Muscle of leg (tissue), 11 donors: ENCODE data around the gene FAM200B. TPM values are rescaled to one million over a fixed set of nuclear protein-coding genes. Genes with fewer than 3 reads are reported as not detected.
"Not testable (repeated sequence)": the region's sequence is repeated elsewhere in the genome, so short reads cannot be mapped to it uniquely, and the experiment has no call there.

Experiments used
- DNase-seq: peaks from one replicate; pipeline ENCODE4 v3.0.0; 2013
- H3K27ac ChIP-seq: one replicate; pipeline ENCODE4 v1.5.1; 2013; ENCODE audit warnings: mild to moderate bottlenecking, low read length, control low read depth
- H3K27me3 ChIP-seq: one replicate; pipeline ENCODE4 v1.6.1; 2013; ENCODE audit warnings: low read length; ENCODE audit not compliant: control insufficient read depth, insufficient read depth
- H3K36me3 ChIP-seq: one replicate; pipeline ENCODE4 v1.6.1; 2013; ENCODE audit warnings: low read length; ENCODE audit not compliant: control insufficient read depth, insufficient read depth
- H3K4me1 ChIP-seq: one replicate; pipeline ENCODE4 v1.6.1; 2013; ENCODE audit warnings: low read length; ENCODE audit not compliant: control insufficient read depth, insufficient read depth
- H3K4me3 ChIP-seq: one replicate; pipeline ENCODE4 v1.5.1; 2013; ENCODE audit warnings: low read length, control low read depth
- H3K9me3 ChIP-seq: replicated peaks from 2 replicates; pipeline ENCODE4 v1.6.1; 2013; ENCODE audit warnings: low read depth, low read length; ENCODE audit not compliant: control insufficient read depth
- WGBS: methylation state at CpG from one replicate; pipeline ENCODE4 v1.1.5; 2013; ENCODE audit warnings: missing lambda C conversion rate; ENCODE audit not compliant: insufficient coverage; 5-methylcytosine and 5-hydroxymethylcytosine counted together
- polyA plus RNA-seq, 8 donors: library from polyadenylated mRNA; unstranded; fragments of 120-200 nt; gene quantifications; one replicate each; pipeline versions ENCODE4 v1.2.1 to v1.2.3, GENCODE V29; 2013; ENCODE audit warnings: inconsistent platforms in 1 of 8, low replicate concordance in 1 of 8; ENCODE audit not compliant: insufficient read length in 8 of 8, insufficient read depth in 1 of 8
- total RNA-seq: library from RNA; stranded (reverse); fragments of 120-200 nt; gene quantifications from one replicate; pipeline ENCODE4 v1.2.4, GENCODE V29; 2013

The FAM200B gene
- total and polyA plus RNA-seq, 9 donors, result 24.6 to 42.4 (median 28.1) TPM

DNA sequence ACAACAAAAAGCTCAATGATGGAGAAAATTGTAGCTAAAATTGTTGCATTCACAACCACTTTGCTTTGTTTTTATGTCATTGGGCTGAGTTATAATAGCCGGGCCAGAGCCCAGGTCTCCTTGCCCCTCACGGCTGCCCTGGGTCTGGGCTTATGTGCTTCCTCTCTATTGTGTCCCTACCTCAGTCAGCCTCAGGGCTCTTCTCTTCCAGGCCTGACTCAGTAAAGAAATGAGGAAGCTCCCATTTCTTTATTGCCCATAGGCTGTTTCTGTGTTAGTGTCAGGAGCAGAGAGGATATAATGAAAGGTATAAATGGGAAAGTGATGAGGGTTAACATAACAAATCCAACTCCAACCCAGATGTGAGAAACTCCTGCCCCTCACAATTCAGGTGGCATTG lies 39.2 kb downstream of the FAM200B start:
- no peak overlapping the region for H3K27ac ChIP-seq
- WGBS, result no CpG with 5 or more reads among the region's 2 CpGs
- no peaks in the 10 kb centered on the region for H3K9me3 ChIP-seq
- H3K4me1 ChIP-seq, result peaks cover 5% of the 10 kb centered on the region
- no peak overlapping the region for H3K4me3 ChIP-seq
- DNase-seq, result no peak
- no peaks in the 10 kb centered on the region for H3K36me3 ChIP-seq
- no peaks in the 10 kb centered on the region for H3K27me3 ChIP-seq

DNA sequence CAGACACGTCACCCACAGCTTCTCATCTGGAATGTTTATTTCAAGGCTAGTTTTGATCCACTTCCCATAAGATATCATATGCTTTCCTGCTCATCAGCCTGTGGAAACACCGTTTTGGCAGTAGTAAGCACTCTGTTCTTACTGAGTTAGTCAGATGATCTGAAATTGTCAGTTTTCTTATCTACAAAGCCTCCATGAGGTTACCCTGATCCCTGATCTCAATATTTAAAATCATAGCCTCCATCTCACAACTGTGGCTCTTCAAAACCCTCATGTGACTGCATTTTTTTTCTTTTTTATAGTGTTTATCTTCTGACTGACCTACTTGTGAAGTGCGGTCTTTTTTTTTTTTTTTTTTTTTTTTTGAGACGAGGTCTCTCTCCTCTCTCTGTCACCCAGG lies 44.0 kb downstream of the FAM200B start:
- WGBS, result 60% methylated on average over 3 of the region's 4 CpGs
- no peak overlapping the region for H3K27ac ChIP-seq

DNA sequence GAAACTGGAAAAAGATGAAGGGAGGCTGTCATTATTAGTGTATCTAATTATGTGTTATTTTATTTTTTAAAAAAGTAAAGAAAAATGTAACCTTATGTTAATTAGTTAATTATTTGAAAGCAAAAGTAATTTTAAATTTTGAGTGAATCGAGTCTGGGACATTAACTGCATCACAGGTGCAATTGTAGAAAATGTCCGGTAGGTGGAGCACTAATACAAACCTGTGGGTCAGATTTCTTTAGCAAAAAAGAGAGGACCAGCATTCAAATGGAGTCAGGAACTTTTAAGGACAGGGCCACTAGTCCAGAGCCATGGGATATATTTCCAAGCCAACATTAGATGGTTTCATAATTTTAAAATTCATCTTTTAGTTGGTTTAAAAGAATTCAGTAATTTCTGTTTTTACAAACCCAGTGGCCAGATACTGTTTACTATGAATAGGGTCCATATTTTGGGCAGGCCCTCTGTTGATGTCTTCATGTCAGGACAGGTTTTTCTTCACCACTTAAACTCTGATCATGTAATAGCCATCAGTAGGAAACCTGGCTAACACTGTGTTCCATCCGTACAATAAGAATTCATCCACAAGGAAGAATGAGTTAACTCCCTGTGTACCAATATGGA lies 48.4 kb downstream of the FAM200B start:
- no peak overlapping the region for H3K4me3 ChIP-seq
- H3K36me3 ChIP-seq, result no peaks in the 10 kb centered on the region
- H3K27me3 ChIP-seq, result no peaks in the 10 kb centered on the region
- no peak overlapping the region for H3K27ac ChIP-seq
- WGBS, result 14% methylated on average over 2 of the region's 3 CpGs
- H3K9me3 ChIP-seq, result no peaks in the 10 kb centered on the region
- H3K4me1 ChIP-seq, result no peaks in the 10 kb centered on the region
- DNase-seq, result peak; percentile 57

More for the DNA sequence above, 44.0 kb downstream of the FAM200B start:
- Histone ChIP-seq H3K36me3 (no peaks in the 10 kb centered on the region), H3K27me3 (no peaks in the 10 kb centered on the region), H3K4me1 (no peaks in the 10 kb centered on the region), H3K4me3 (no peak overlapping the region), H3K9me3 (no peaks in the 10 kb centered on the region)
- DNase-seq, result no peak

DNA sequence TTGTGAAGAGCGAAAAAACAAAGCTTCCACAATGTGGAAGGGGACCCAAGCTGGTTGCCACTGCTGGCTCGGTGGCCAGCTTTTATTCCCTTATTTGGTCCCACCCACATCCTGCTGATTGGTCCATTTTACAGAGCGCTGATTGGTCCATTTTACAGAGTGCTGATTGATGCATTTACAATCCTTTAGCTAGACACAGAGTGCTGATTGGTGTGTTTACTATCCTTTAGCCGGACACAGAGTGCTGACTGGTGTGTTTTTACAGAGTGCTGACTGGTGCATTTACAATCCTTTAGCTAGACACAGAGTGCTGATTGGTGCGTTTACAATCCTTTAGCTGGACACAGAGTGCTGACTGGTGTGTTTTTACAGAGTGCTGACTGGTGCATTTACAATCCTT lies 51.4 kb downstream of the FAM200B start:
- DNase-seq, H3K4me3 ChIP-seq, H3K27me3 ChIP-seq, H3K9me3 ChIP-seq, H3K36me3 ChIP-seq, H3K27ac ChIP-seq, H3K4me1 ChIP-seq: not testable (repeated sequence)
- WGBS, result 50% methylated on average over 2 of the region's 5 CpGs

DNA sequence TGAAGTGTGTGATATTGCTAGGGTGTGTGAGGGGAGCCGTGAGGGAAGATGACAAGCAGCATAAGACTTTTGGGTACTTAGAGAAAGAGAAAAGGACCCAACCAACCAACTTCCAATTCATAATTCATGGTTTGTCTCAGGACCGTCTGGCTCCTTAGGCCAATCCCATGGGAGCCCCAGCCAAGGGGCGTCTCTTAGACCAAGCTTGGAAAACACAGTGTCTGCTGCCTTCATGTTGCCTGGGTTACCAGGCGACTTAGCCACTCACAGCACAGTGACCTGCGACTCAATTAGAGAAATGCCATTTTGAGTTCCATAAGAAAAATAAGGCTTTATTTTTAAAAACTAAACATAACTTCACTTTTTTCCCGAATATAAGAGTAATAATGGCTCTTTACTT lies 53.9 kb downstream of the FAM200B start:
- no peaks in the 10 kb centered on the region for H3K4me1 ChIP-seq
- WGBS, result 6% methylated on average over 2 of the region's 6 CpGs

DNA sequence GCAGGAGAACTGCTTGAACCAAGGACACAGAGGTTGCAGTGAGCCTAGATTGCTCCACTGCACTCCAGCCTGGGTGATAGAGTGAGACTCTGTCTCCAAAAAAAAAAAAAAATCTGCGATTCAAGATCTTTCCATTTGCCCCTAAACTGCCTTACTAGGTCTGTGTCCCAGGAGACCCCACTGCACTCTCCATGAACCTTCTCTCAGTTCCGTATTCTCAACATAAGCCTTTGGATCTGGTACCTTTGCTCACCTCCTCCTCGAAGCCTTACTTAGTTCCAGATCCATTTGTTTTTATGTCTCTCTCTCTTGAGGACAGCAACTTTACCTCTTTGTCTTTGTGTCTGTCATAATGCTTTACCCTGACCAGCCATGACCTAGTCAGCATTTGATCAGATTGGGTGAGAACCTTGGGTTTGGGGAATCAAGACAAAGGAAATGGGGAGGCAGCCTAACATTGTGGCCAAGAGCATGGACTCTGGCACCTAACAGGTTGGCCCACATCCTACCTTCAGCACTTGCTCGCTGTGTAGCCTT lies 55.0 kb downstream of the FAM200B start:
- H3K36me3 ChIP-seq, result no peaks in the 10 kb centered on the region
- H3K27me3 ChIP-seq, result no peaks in the 10 kb centered on the region
- no peak overlapping the region for H3K27ac ChIP-seq
- DNase-seq, result no peak
- WGBS, result 72% methylated on average over 2 of the region's 4 CpGs
- no peaks in the 10 kb centered on the region for H3K4me1 ChIP-seq
- no peak overlapping the region for H3K4me3 ChIP-seq
- peaks cover 2% of the 10 kb centered on the region for H3K9me3 ChIP-seq

More for the DNA sequence above, 53.9 kb downstream of the FAM200B start:
- H3K27ac ChIP-seq, result no peak overlapping the region
- no peaks in the 10 kb centered on the region for H3K27me3 ChIP-seq
- no peaks in the 10 kb centered on the region for H3K9me3 ChIP-seq
- no peak for DNase-seq
- no peaks in the 10 kb centered on the region for H3K36me3 ChIP-seq
- no peak overlapping the region for H3K4me3 ChIP-seq

DNA sequence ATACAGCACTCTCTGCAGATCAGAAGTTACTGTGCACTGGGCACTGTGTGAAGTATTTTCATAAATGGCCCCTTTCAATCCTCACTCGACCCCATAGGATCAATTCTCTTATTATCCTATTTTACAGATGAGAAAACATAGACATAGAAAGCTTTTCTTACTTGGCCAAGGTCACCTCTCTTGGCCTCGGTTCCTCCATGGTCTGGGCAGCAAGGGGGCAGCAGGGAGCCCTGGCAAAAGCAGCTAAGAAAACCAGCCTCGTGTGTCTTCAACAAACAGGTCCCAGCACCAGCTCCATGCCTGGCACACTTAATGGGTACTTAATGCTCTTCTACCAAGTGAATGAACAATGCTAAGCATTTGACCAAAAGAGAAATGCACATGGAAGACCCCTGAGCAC lies 55.6 kb downstream of the FAM200B start:
- Histone ChIP-seq H3K4me1 (no peaks in the 10 kb centered on the region), H3K27ac (no peak overlapping the region), H3K9me3 (peaks cover 6% of the 10 kb centered on the region), H3K27me3 (no peaks in the 10 kb centered on the region), H3K36me3 (no peaks in the 10 kb centered on the region), H3K4me3 (no peak overlapping the region)
- DNase-seq, result no peak
- 72% methylated on average over 2 of the region's 3 CpGs for WGBS

DNA sequence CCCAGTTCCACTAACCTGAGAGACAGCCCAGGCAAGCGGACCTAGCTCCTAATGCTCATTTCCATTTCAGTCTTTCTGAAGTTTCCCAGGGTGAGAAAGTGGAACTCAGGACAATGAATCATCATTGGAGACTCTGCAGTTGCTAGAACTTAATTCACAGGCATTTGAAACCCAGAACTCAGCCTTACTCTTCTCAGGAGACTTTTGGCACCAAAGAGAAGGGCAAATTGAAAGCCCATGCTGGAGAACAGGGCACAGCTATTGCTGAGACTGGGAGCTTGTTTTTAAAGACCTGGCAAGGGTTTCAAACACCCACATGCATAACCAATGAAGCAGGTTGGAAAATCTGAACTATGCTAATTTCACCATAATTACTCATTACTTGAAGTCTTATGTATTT lies 57.2 kb downstream of the FAM200B start:
- no CpG with 5 or more reads among the region's 1 CpG for WGBS
- Histone ChIP-seq H3K9me3 (peaks cover 7% of the 10 kb centered on the region), H3K4me3 (no peak overlapping the region)

More for the DNA sequence above, 57.2 kb downstream of the FAM200B start:
- H3K27ac ChIP-seq, result no peak overlapping the region
- no peaks in the 10 kb centered on the region for H3K27me3 ChIP-seq
- no peak for DNase-seq
- H3K36me3 ChIP-seq, result no peaks in the 10 kb centered on the region
- no peaks in the 10 kb centered on the region for H3K4me1 ChIP-seq

Other genes starting within 250 kb of the FAM200B start
- gene CC2D2A, start 211.9 kb upstream of the FAM200B start, total RNA-seq, result 20.8 TPM
- 10 to 100 TPM; 12.8 to 21.6 (median 16.0) TPM for gene CC2D2A, start 211.9 kb upstream of the FAM200B start, polyA plus RNA-seq
- gene FBXL5, start 26.5 kb upstream of the FAM200B start, total RNA-seq, result 80.5 TPM
- 10 to 100 TPM; 54.2 to 75.2 (median 65.6) TPM for gene FBXL5, start 26.5 kb upstream of the FAM200B start, polyA plus RNA-seq
- gene BST1, start 21.2 kb downstream of the FAM200B start, total RNA-seq, result 5.2 TPM
- 1 to 10 TPM; 4.0 to 7.9 (median 4.7) TPM for gene BST1, start 21.2 kb downstream of the FAM200B start, polyA plus RNA-seq
- 0.44 TPM for gene CD38, start 96.5 kb downstream of the FAM200B start, total RNA-seq
- gene CD38, start 96.5 kb downstream of the FAM200B start, polyA plus RNA-seq, result 1 to 10 TPM in 6 of 8 donors, under 1 TPM in 2; 0.39 to 1.8 (median 1.2) TPM